H7 (cell line): ENCODE measurements around the gene TMEM213. TPM values are rescaled to one million over a fixed set of nuclear protein-coding genes. Genes with fewer than 3 reads are reported as not detected.
A peak's percentile ranks its signal among the peaks of the same experiment; 100 is the strongest.

Source experiments
- DNase-seq: peaks from one replicate; pipeline ENCODE4 v3.0.0; 2012
- H3K27me3 ChIP-seq: 2 replicates; pipeline ENCODE4 v1.6.0; 2011; ENCODE audit warnings: mild to moderate bottlenecking, low read length; ENCODE audit not compliant: control insufficient read depth, insufficient read depth
- H3K36me3 ChIP-seq: replicated peaks from 2 replicates; pipeline ENCODE4 v1.5.1; 2011; ENCODE audit warnings: low read length; ENCODE audit not compliant: control insufficient read depth, insufficient read depth
- H3K4me3 ChIP-seq: 2 replicates; pipeline ENCODE4 v1.5.1; 2011; ENCODE audit warnings: low read depth, mild to moderate bottlenecking, control low read depth, low read length, moderate library complexity; ENCODE audit not compliant: insufficient read depth
- total RNA-seq: library from RNA; depleted of rRNA; stranded (reverse); fragments of >200 nt; shearing (Covaris generic); gene quantifications from 2 replicates; pipeline ENCODE4 v1.2.3, GENCODE V29; 2014

Gene TMEM213
- total RNA-seq, 1 experiment from 2014 or later: not detected

- peak; percentile 59 for DNase-seq
- Histone ChIP-seq H3K4me3 (no peak overlapping the region), H3K27me3 (no peaks in the 10 kb centered on the region), H3K36me3 (peaks cover 3% of the 10 kb centered on the region; the same call in 1 of the 2 replicates)
Measured at GRCh38 chr7:138842111-138842510, 44.3 kb downstream of the TMEM213 start.

GRCh38 chr7:138843632-138844580 lies 46.1 kb downstream of the TMEM213 start:
- DNase-seq: peak; percentile 58

GRCh38 chr7:138845711-138846110 lies 47.9 kb downstream of the TMEM213 start:
- Histone ChIP-seq H3K36me3 (no peaks in the 10 kb centered on the region; the same call in 1 of the 2 replicates), H3K4me3 (no peak overlapping the region), H3K27me3 (no peaks in the 10 kb centered on the region)
- DNase-seq: no peak

More at GRCh38 chr7:138843632-138844580, 46.1 kb downstream of the TMEM213 start:
- Histone ChIP-seq H3K36me3 (no peaks in the 10 kb centered on the region; the same call in 1 of the 2 replicates), H3K4me3 (no peak overlapping the region), H3K27me3 (no peaks in the 10 kb centered on the region)

GRCh38 chr7:138848056-138848980 lies 50.5 kb downstream of the TMEM213 start:
- H3K4me3 ChIP-seq: no peak overlapping the region
- no peaks in the 10 kb centered on the region for H3K27me3 ChIP-seq
- DNase-seq: no peak
- no peaks in the 10 kb centered on the region; the same call in 1 of the 2 replicates for H3K36me3 ChIP-seq

- no peak for DNase-seq
- H3K27me3 ChIP-seq: no peaks in the 10 kb centered on the region
- no peaks in the 10 kb centered on the region; the same call in 1 of the 2 replicates for H3K36me3 ChIP-seq
- H3K4me3 ChIP-seq: no peak overlapping the region
Measured at GRCh38 chr7:138849701-138850100, 51.9 kb downstream of the TMEM213 start.

- no peaks in the 10 kb centered on the region for H3K27me3 ChIP-seq
- DNase-seq: no peak
- H3K4me3 ChIP-seq: no peak overlapping the region
- no peaks in the 10 kb centered on the region; the same call in 1 of the 2 replicates for H3K36me3 ChIP-seq
Measured at GRCh38 chr7:138852469-138852868, 54.7 kb downstream of the TMEM213 start.

- Histone ChIP-seq H3K36me3 (no peaks in the 10 kb centered on the region; the same call in 1 of the 2 replicates), H3K4me3 (no peak overlapping the region), H3K27me3 (no peaks in the 10 kb centered on the region)
- DNase-seq: no peak
Measured at GRCh38 chr7:138853448-138853847, 55.7 kb downstream of the TMEM213 start.

- Histone ChIP-seq H3K27me3 (no peaks in the 10 kb centered on the region), H3K4me3 (no peak overlapping the region), H3K36me3 (no peaks in the 10 kb centered on the region; the same call in 1 of the 2 replicates)
- peak; percentile 36 for DNase-seq
Measured at GRCh38 chr7:138854115-138854645, 56.4 kb downstream of the TMEM213 start.

GRCh38 chr7:138857728-138858127 lies 59.9 kb downstream of the TMEM213 start:
- Histone ChIP-seq H3K27me3 (no peaks in the 10 kb centered on the region), H3K4me3 (no peak overlapping the region)
- no peak for DNase-seq

GRCh38 chr7:138861051-138861450 lies 63.3 kb downstream of the TMEM213 start:
- Histone ChIP-seq H3K4me3 (no peak overlapping the region), H3K27me3 (no peaks in the 10 kb centered on the region), H3K36me3 (peaks cover 3% of the 10 kb centered on the region)
- DNase-seq: no peak

More at GRCh38 chr7:138857728-138858127, 59.9 kb downstream of the TMEM213 start:
- H3K36me3 ChIP-seq: no peaks in the 10 kb centered on the region

- DNase-seq: no peak
- H3K27me3 ChIP-seq: no peaks in the 10 kb centered on the region
- H3K4me3 ChIP-seq: no peak overlapping the region
- H3K36me3 ChIP-seq: peaks cover 3% of the 10 kb centered on the region
Measured at GRCh38 chr7:138863931-138864330, 66.1 kb downstream of the TMEM213 start.

GRCh38 chr7:138864667-138865066 lies 66.9 kb downstream of the TMEM213 start:
- peaks cover 4% of the 10 kb centered on the region for H3K36me3 ChIP-seq
- no peak overlapping the region for H3K4me3 ChIP-seq
- no peaks in the 10 kb centered on the region for H3K27me3 ChIP-seq
- DNase-seq: no peak

GRCh38 chr7:138865843-138866242 lies 68.0 kb downstream of the TMEM213 start:
- peaks cover 5% of the 10 kb centered on the region for H3K36me3 ChIP-seq
- peak; percentile 70 for DNase-seq
- no peak overlapping the region for H3K4me3 ChIP-seq
- no peaks in the 10 kb centered on the region for H3K27me3 ChIP-seq

GRCh38 chr7:138866353-138866752 lies 68.6 kb downstream of the TMEM213 start:
- peaks cover 5% of the 10 kb centered on the region for H3K36me3 ChIP-seq
- DNase-seq: peak; percentile 48
- no peaks in the 10 kb centered on the region for H3K27me3 ChIP-seq
- H3K4me3 ChIP-seq: no peak overlapping the region
